Liver (tissue), 9 donors: ENCODE data around the gene METTL23. TPM values are rescaled to one million over a fixed set of nuclear protein-coding genes. Genes with fewer than 3 reads are reported as not detected.
"Not testable (repeated sequence)": the region's sequence is repeated elsewhere in the genome, so short reads cannot be mapped to it uniquely, and the experiment has no call there.

Experiments
- DNase-seq: peaks from one replicate; pipeline ENCODE4 v3.0.0-alpha.2; 2017; ENCODE audit warnings: low spot score
- H3K27ac ChIP-seq, 2 donors: one replicate each; pipeline ENCODE4 v1.7.0; 2013; ENCODE audit warnings: inconsistent platforms in 2 of 2, low read length in 2 of 2, control low read depth in 1 of 2, low read depth in 1 of 2, mild to moderate bottlenecking in 1 of 2
- H3K27me3 ChIP-seq, 4 donors: one replicate each; pipeline versions ENCODE4 v1.6.1 to v1.7.0; 2013; ENCODE audit warnings: low read length in 3 of 4, inconsistent platforms in 1 of 4, mild to moderate bottlenecking in 1 of 4, moderate library complexity in 1 of 4; ENCODE audit not compliant: control insufficient read depth in 4 of 4, insufficient read depth in 4 of 4
- H3K36me3 ChIP-seq, 4 donors: one replicate each; pipeline versions ENCODE4 v1.6.1 to v1.7.0; 2013; ENCODE audit warnings: low read length in 3 of 4, mild to moderate bottlenecking in 3 of 4, low read depth in 1 of 4, moderate library complexity in 1 of 4; ENCODE audit not compliant: control insufficient read depth in 4 of 4, insufficient read depth in 3 of 4
- H3K4me1 ChIP-seq, 4 donors: one replicate each; pipeline versions ENCODE4 v1.6.1 to v1.7.0; 2013; ENCODE audit warnings: low read length in 3 of 4, mild to moderate bottlenecking in 3 of 4, moderate library complexity in 1 of 4; ENCODE audit not compliant: control insufficient read depth in 4 of 4, insufficient read depth in 4 of 4
- H3K4me3 ChIP-seq, 3 donors: one replicate each; pipeline versions ENCODE4 v1.6.1 to v1.7.0; 2013; ENCODE audit warnings: low read length in 3 of 3, control low read depth in 1 of 3, low read depth in 1 of 3, mild to moderate bottlenecking in 1 of 3
- H3K9ac ChIP-seq, 2 donors: one replicate each; pipeline ENCODE4 v1.7.0; 2013; ENCODE audit warnings: low read length in 2 of 2, mild to moderate bottlenecking in 2 of 2, moderate library complexity in 2 of 2, control low read depth in 1 of 2, low read depth in 1 of 2
- H3K9me3 ChIP-seq, 4 donors: one replicate each; pipeline versions ENCODE4 v1.6.1 to v1.7.0; 2013; ENCODE audit warnings: low read length in 3 of 4; ENCODE audit not compliant: control insufficient read depth in 4 of 4
- ATF3 ChIP-seq: IDR thresholded peaks from 2 replicates; pipeline ENCODE4 v1.6.1; 2016; ENCODE audit warnings: antibody characterized with exemption
- EGR1 ChIP-seq, 2 donors: IDR thresholded peaks; 2 replicates each; pipeline ENCODE4 v1.6.1; 2016 to 2018; ENCODE audit warnings: antibody characterized with exemption in 2 of 2, low read depth in 2 of 2
- FOXA1 ChIP-seq: IDR thresholded peaks from 2 replicates; pipeline ENCODE4 v1.6.1; 2016; ENCODE audit warnings: antibody characterized with exemption
- FOXA2 ChIP-seq: IDR thresholded peaks from 2 replicates; pipeline ENCODE4 v1.6.1; 2016; ENCODE audit warnings: antibody characterized with exemption
- GABPA ChIP-seq, 2 donors: IDR thresholded peaks in 1 of 2; conservative IDR thresholded peaks in 1 of 2; 2 replicates each; pipeline ENCODE4 v1.6.1; 2016; ENCODE audit warnings: antibody characterized with exemption in 2 of 2, mild to moderate bottlenecking in 1 of 2, moderate library complexity in 1 of 2
- HNF4G ChIP-seq: IDR thresholded peaks from 2 replicates; pipeline ENCODE4 v1.6.1; 2016; ENCODE audit warnings: antibody characterized with exemption
- JUND ChIP-seq, 2 donors: IDR thresholded peaks; 2 replicates each; pipeline ENCODE4 v1.6.1; 2016; ENCODE audit warnings: antibody characterized with exemption in 2 of 2
- MAX ChIP-seq: IDR thresholded peaks from 2 replicates; pipeline ENCODE4 v1.6.1; 2016; ENCODE audit warnings: antibody characterized with exemption
- NR2F2 ChIP-seq: IDR thresholded peaks from 2 replicates; pipeline ENCODE4 v1.6.1; 2016; ENCODE audit warnings: antibody characterized with exemption
- RAD21 ChIP-seq, 2 donors: IDR thresholded peaks; 2 replicates each; pipeline ENCODE4 v1.6.1; 2016; ENCODE audit warnings: antibody characterized with exemption in 2 of 2, mild to moderate bottlenecking in 2 of 2
- RXRA ChIP-seq, 2 donors: IDR thresholded peaks; 2 replicates each; pipeline ENCODE4 v1.6.1; 2017 to 2018; ENCODE audit warnings: antibody characterized with exemption in 2 of 2, mild to moderate bottlenecking in 1 of 2
- SP1 ChIP-seq: IDR thresholded peaks from 2 replicates; pipeline ENCODE4 v1.6.1; 2018; ENCODE audit warnings: antibody characterized with exemption, mild to moderate bottlenecking
- TAF1 ChIP-seq: conservative IDR thresholded peaks from 2 replicates; pipeline ENCODE4 v1.6.1; 2016; ENCODE audit warnings: antibody characterized with exemption, mild to moderate bottlenecking
- YY1 ChIP-seq: IDR thresholded peaks from 2 replicates; pipeline ENCODE4 v1.6.1; 2016; ENCODE audit warnings: antibody characterized with exemption, mild to moderate bottlenecking
- ZBTB33 ChIP-seq: IDR thresholded peaks from 2 replicates; pipeline ENCODE4 v1.6.1; 2016; ENCODE audit warnings: antibody characterized with exemption
- WGBS: extraction: QIAGEN DNeasy Blood & Tissue Kit; methylation state at CpG from one replicate; pipeline ENCODE4 v1.1.7; 2013; 5-methylcytosine and 5-hydroxymethylcytosine counted together
- polyA plus RNA-seq, 2 donors: library from polyadenylated mRNA; stranded (reverse) in 1 of 2; unstranded in 1 of 2; fragments of 200-250 nt in 1 of 2; fragments of >200 nt in 1 of 2; fragmentation: Nextera tagmentation in 1 of 2; extraction: Ambion mirVana in 1 of 2; gene quantifications; one replicate each; pipeline versions ENCODE4 v1.2.1 to v1.2.3, GENCODE V29; 2013 to 2015
- total RNA-seq, 2 donors: library from RNA; depleted of rRNA; stranded (reverse); fragments of >200 nt; gene quantifications; one replicate each; pipeline ENCODE4 v1.2.3, GENCODE V29; 2014
- TF ChIP-seq, protein P1 (sequence below): fragments of 150-350 bp; IDR thresholded peaks from 2 replicates; pipeline ENCODE4 v1.5.1; 2017; ENCODE audit warnings: improper control_type of control experiment, low read depth, low read length; ENCODE audit not compliant: missing input control
- TF ChIP-seq, protein P2 (sequence below): IDR thresholded peaks from 2 replicates; pipeline ENCODE4 v1.6.1; 2016; ENCODE audit warnings: antibody characterized with exemption, mild to moderate bottlenecking
- donor health status: healthy.
- donor health status: healthy.
- donor health status: healthy.
- donor health status: healthy.
- donor health status: healthy.

METTL23 gene
- total and polyA plus RNA-seq, 4 donors: 15.6 to 37.2 (median 22.1) TPM

DNA sequence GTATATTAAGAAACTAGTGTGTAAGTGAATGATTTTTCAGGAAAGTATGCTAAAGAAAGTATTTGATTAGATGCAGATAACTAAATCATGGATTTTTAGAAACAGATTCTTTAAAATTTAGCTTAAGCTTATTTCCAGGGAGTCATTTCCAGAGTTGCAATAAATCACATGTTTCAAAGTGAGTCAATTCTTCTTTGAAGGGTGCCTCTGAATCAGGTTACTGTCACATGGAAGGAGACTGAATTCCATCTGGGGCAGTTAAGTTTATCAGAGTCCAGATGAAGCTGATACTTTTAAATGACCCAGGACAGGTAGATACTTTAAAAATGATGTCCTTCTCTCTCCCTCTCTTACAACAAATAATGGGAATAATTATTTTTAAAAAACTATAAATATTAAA is 16.3 kb downstream of the METTL23 start (continued):
- TF ChIP-seq ATF3 (no peak), RXRA (IDR thresholded peaks at IDR 0.05) (no peak), HNF4G (no peak), JUND (IDR thresholded peaks at IDR 0.05) (no peak)

DNA sequence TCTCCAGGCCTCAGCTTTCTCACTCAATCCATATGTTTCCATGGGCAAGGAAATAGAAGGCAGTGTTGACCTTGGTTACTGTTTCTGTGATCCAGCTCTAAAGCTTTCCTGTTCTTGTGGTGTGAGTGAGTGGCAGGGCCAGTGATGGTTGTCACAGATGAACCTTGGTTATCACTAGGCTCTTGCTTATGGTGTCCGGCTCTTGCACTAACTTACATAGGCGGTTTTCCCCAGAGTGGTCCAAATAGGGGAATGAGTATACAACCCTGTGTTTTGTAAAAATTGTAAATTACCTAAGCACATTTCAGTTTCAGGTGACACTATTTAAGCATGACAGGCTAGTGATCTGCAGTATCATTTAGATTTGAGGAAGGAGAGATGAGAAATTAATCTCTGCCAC is 18.1 kb downstream of the METTL23 start:
- TF ChIP-seq ATF3 (no peak), GABPA (IDR thresholded peaks at IDR 0.05 in 1 of 2, conservative IDR thresholded peaks at IDR 0.05 in 1 of 2) (no peak), NR2F2 (no peak), RXRA (IDR thresholded peaks at IDR 0.05) (no peak), YY1 (no peak), FOXA1 (no peak), SP1 (no peak), TAF1 (no peak), FOXA2 (no peak), EGR1 (IDR thresholded peaks at IDR 0.05; ENCODE audit: low read depth in 2 of 2) (no peak), MAX (no peak), JUND (IDR thresholded peaks at IDR 0.05) (no peak), RAD21 (IDR thresholded peaks at IDR 0.05) (no peak)
- TF ChIP-seq, protein P1, sequence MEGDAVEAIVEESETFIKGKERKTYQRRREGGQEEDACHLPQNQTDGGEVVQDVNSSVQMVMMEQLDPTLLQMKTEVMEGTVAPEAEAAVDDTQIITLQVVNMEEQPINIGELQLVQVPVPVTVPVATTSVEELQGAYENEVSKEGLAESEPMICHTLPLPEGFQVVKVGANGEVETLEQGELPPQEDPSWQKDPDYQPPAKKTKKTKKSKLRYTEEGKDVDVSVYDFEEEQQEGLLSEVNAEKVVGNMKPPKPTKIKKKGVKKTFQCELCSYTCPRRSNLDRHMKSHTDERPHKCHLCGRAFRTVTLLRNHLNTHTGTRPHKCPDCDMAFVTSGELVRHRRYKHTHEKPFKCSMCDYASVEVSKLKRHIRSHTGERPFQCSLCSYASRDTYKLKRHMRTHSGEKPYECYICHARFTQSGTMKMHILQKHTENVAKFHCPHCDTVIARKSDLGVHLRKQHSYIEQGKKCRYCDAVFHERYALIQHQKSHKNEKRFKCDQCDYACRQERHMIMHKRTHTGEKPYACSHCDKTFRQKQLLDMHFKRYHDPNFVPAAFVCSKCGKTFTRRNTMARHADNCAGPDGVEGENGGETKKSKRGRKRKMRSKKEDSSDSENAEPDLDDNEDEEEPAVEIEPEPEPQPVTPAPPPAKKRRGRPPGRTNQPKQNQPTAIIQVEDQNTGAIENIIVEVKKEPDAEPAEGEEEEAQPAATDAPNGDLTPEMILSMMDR: no peak
- 70% methylated on average over 2 of the region's 2 CpGs for WGBS
- H3K27ac ChIP-seq: no peak overlapping the region
- no peak overlapping the region for H3K9ac ChIP-seq
- H3K4me3 ChIP-seq: no peak overlapping the region
- peaks cover 2 to 26% (median 22%) of the 10 kb centered on the region in 4 donors for H3K36me3 ChIP-seq
- H3K9me3 ChIP-seq: no peaks in the 10 kb centered on the region
- DNase-seq: no peak
- H3K4me1 ChIP-seq: no peaks in the 10 kb centered on the region
- H3K27me3 ChIP-seq: no peaks in the 10 kb centered on the region

DNA sequence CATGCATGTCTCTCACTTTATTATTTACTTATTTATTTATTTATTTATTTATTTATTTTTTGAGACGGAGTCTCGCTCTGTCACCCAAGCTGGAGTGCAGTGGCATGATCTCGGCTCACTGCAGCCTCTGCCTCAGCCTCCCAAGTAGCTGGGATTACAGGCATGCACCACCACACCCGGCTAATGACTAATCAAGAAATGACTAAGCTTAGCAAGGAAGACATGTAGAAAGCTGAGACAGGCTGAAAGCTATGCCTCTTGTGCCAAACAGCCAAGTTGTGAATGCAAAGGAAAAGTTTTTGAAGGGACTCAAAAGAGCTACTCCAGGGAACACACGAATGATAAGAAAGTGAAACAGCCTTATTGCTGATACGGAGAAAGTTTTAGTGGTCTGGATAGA is 19.1 kb downstream of the METTL23 start:
- not testable (repeated sequence) for DNase-seq, H3K27ac ChIP-seq, H3K4me3 ChIP-seq, H3K9ac ChIP-seq, H3K4me1 ChIP-seq, H3K27me3 ChIP-seq, H3K9me3 ChIP-seq
- 95% methylated on average over 6 of the region's 6 CpGs for WGBS
- H3K36me3 ChIP-seq: peaks cover 2 to 26% (median 22%) of the 10 kb centered on the region in 4 donors

- Histone ChIP-seq H3K9ac (no peak overlapping the region), H3K27ac (no peak overlapping the region), H3K27me3 (no peaks in the 10 kb centered on the region), H3K36me3 (peaks cover 2 to 26% (median 21%) of the 10 kb centered on the region in 4 donors), H3K4me1 (no peaks in the 10 kb centered on the region), H3K4me3 (no peak overlapping the region), H3K9me3 (no peaks in the 10 kb centered on the region)
- WGBS: 87% methylated on average over 9 of the region's 9 CpGs
- no peak for DNase-seq
- TF ChIP-seq EGR1 (IDR thresholded peaks at IDR 0.05; ENCODE audit: low read depth in 2 of 2) (no peak), SP1 (no peak), ZBTB33 (no peak), YY1 (no peak), TAF1 (no peak), FOXA1 (no peak), NR2F2 (no peak), RXRA (IDR thresholded peaks at IDR 0.05) (no peak), RAD21 (IDR thresholded peaks at IDR 0.05) (no peak), FOXA2 (no peak), GABPA (IDR thresholded peaks at IDR 0.05 in 1 of 2, conservative IDR thresholded peaks at IDR 0.05 in 1 of 2) (no peak), JUND (IDR thresholded peaks at IDR 0.05) (no peak)
- TF ChIP-seq, protein P2, sequence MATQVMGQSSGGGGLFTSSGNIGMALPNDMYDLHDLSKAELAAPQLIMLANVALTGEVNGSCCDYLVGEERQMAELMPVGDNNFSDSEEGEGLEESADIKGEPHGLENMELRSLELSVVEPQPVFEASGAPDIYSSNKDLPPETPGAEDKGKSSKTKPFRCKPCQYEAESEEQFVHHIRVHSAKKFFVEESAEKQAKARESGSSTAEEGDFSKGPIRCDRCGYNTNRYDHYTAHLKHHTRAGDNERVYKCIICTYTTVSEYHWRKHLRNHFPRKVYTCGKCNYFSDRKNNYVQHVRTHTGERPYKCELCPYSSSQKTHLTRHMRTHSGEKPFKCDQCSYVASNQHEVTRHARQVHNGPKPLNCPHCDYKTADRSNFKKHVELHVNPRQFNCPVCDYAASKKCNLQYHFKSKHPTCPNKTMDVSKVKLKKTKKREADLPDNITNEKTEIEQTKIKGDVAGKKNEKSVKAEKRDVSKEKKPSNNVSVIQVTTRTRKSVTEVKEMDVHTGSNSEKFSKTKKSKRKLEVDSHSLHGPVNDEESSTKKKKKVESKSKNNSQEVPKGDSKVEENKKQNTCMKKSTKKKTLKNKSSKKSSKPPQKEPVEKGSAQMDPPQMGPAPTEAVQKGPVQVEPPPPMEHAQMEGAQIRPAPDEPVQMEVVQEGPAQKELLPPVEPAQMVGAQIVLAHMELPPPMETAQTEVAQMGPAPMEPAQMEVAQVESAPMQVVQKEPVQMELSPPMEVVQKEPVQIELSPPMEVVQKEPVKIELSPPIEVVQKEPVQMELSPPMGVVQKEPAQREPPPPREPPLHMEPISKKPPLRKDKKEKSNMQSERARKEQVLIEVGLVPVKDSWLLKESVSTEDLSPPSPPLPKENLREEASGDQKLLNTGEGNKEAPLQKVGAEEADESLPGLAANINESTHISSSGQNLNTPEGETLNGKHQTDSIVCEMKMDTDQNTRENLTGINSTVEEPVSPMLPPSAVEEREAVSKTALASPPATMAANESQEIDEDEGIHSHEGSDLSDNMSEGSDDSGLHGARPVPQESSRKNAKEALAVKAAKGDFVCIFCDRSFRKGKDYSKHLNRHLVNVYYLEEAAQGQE: no peak
Measured at GRCh38 chr17:76747716-76748363, 21.2 kb downstream of the METTL23 start.
